Hematopoietic multipotent progenitor cell treated with erythropoietin and hydrocortisone succinate and interleukin-3 and kit ligand, for 8 days (in vitro differentiated cells): ENCODE data around the gene DYNLT3.
A peak's percentile ranks its signal among the peaks of the same experiment; 100 is the strongest.

Experiments
- DNase-seq: peaks from one replicate; pipeline ENCODE4 v3.0.0-alpha.2; 2015

The DYNLT3 gene

GRCh38 chrX:37846934-37847732 is at the start of gene DYNLT3:
Gene DYNLT3, minus strand, starts transcription at chrX:37847571. Its CDS starts 61 bp downstream, at chrX:37847510.
- peak; percentile 71 for DNase-seq

GRCh38 chrX:37896511-37896890 is 49.1 kb upstream of the DYNLT3 start:
- DNase-seq = no peak

GRCh38 chrX:37895795-37896510 is 48.6 kb upstream of the DYNLT3 start:
- no peak for DNase-seq

GRCh38 chrX:37894725-37895124 is 47.4 kb upstream of the DYNLT3 start:
- DNase-seq = no peak

GRCh38 chrX:37888010-37888409 is 40.6 kb upstream of the DYNLT3 start:
- DNase-seq = no peak

- no peak for DNase-seq
These were observed 40.0 kb upstream of the DYNLT3 start for GRCh38 chrX:37887347-37887746.

GRCh38 chrX:37883196-37883595 is 35.8 kb upstream of the DYNLT3 start:
- DNase-seq = no peak

GRCh38 chrX:37879692-37880091 is 32.3 kb upstream of the DYNLT3 start:
- no peak for DNase-seq

- DNase-seq = no peak
These were observed 29.3 kb upstream of the DYNLT3 start for GRCh38 chrX:37876716-37877115.

GRCh38 chrX:37875675-37876074 is 28.3 kb upstream of the DYNLT3 start:
- no peak for DNase-seq

GRCh38 chrX:37873220-37873619 is 25.8 kb upstream of the DYNLT3 start:
- no peak for DNase-seq

- no peak for DNase-seq
These were observed 24.9 kb upstream of the DYNLT3 start for GRCh38 chrX:37872303-37872655.

GRCh38 chrX:37871626-37872302 is 24.4 kb upstream of the DYNLT3 start:
- DNase-seq = peak; percentile 37

GRCh38 chrX:37867536-37868153 is 20.3 kb upstream of the DYNLT3 start:
- no peak for DNase-seq

- DNase-seq = no peak
These were observed 16.4 kb upstream of the DYNLT3 start for GRCh38 chrX:37863728-37864127.

- DNase-seq = no peak
These were observed 15.5 kb upstream of the DYNLT3 start for GRCh38 chrX:37862851-37863250.

GRCh38 chrX:37860721-37861120 is 13.3 kb upstream of the DYNLT3 start:
- no peak for DNase-seq

GRCh38 chrX:37854748-37855147 is 7.4 kb upstream of the DYNLT3 start:
- DNase-seq = no peak

GRCh38 chrX:37854148-37854547 is 6.8 kb upstream of the DYNLT3 start:
- DNase-seq = no peak

- DNase-seq = no peak
These were observed 394 bp upstream of the DYNLT3 start for GRCh38 chrX:37847733-37848197.

GRCh38 chrX:37846558-37846933 is 825 bp downstream of the DYNLT3 start:
- DNase-seq = no peak

GRCh38 chrX:37846141-37846540 is 1.2 kb downstream of the DYNLT3 start:
- DNase-seq = no peak

- no peak for DNase-seq
These were observed 2.7 kb downstream of the DYNLT3 start for GRCh38 chrX:37844622-37845021.
